Brain microvascular endothelial cell (primary cell): Measurements from ENCODE around the gene ZAR1L.

Source experiments
- DNase-seq: peaks from one replicate; pipeline ENCODE4 v3.0.0-alpha.2; 2020
- H3K27ac ChIP-seq: fragments of 250-450 bp; sonication (Bioruptor Pico); 2 replicates; pipeline ENCODE4 v1.5.1; 2020; ENCODE audit warnings: mild to moderate bottlenecking, moderate library complexity
- H3K27me3 ChIP-seq: fragments of 250-450 bp; sonication (Bioruptor Pico); replicated peaks from 2 replicates; pipeline ENCODE4 v1.5.1; 2020; ENCODE audit warnings: mild to moderate bottlenecking
- H3K36me3 ChIP-seq: fragments of 250-450 bp; sonication (Bioruptor Pico); replicated peaks from 2 replicates; pipeline ENCODE4 v1.5.1; 2020; ENCODE audit warnings: mild to moderate bottlenecking
- H3K4me3 ChIP-seq: 2 replicates; pipeline ENCODE4 v1.5.1; 2011; ENCODE audit warnings: low read depth, mild to moderate bottlenecking, control low read depth, low read length, moderate library complexity
- CTCF ChIP-seq: IDR thresholded peaks from 2 replicates; pipeline ENCODE4 v1.5.1; 2011; ENCODE audit warnings: low read depth, mild to moderate bottlenecking, moderate library complexity, low read length, control low read depth, inconsistent platforms; ENCODE audit errors: missing control alignments
- in situ Hi-C: cut with HindIII; loops from 2 replicates; pipeline ENCODE4 v1.10.0; 2017; ENCODE audit warnings: low sequenced_read_pairs, low pct_ligation_motif_present

Gene ZAR1L

GRCh38 chr13:32257649-32258048 lies 57.5 kb downstream of the ZAR1L start:
- Histone ChIP-seq H3K4me3 (no peak overlapping the region), H3K36me3 (no peaks in the 10 kb centered on the region), H3K27me3 (no peaks in the 10 kb centered on the region), H3K27ac (no peak overlapping the region)
- no peak for DNase-seq
- TF ChIP-seq CTCF = no peak
- in situ Hi-C loops = no loop called here

- no peak overlapping the region for H3K27ac ChIP-seq
Observed at GRCh38 chr13:32256243-32256642, 58.9 kb downstream of the ZAR1L start.

DNA sequence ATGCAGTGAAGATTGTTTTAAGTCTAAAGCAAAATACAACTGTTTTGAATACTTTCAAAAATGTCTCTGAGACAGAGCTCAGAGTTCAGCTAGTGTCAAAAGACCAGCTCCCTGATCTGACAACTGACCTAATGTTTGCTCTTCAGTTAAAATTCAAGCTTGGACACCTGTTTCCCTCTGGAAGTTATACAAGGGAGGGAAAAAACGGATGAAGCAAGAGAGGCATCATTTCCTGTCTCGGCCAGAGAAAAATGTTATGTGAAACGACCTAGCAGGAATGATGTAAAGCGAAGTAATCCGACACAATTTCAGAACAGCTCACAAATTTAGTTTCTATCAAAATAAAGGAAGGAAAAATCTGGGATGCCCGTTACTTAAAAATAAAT lies 59.4 kb downstream of the ZAR1L start:
- Histone ChIP-seq H3K36me3 (no peaks in the 10 kb centered on the region), H3K27ac (no peak overlapping the region), H3K27me3 (no peaks in the 10 kb centered on the region), H3K4me3 (no peak overlapping the region)
- in situ Hi-C loops = no loop called here
- TF ChIP-seq CTCF = no peak
- DNase-seq = no peak

More at GRCh38 chr13:32256243-32256642, 58.9 kb downstream of the ZAR1L start:
- in situ Hi-C loops = no loop called here
- H3K27me3 ChIP-seq = no peaks in the 10 kb centered on the region
- no peak for DNase-seq
- TF ChIP-seq CTCF = no peak
- no peak overlapping the region for H3K4me3 ChIP-seq
- H3K36me3 ChIP-seq = no peaks in the 10 kb centered on the region

DNA sequence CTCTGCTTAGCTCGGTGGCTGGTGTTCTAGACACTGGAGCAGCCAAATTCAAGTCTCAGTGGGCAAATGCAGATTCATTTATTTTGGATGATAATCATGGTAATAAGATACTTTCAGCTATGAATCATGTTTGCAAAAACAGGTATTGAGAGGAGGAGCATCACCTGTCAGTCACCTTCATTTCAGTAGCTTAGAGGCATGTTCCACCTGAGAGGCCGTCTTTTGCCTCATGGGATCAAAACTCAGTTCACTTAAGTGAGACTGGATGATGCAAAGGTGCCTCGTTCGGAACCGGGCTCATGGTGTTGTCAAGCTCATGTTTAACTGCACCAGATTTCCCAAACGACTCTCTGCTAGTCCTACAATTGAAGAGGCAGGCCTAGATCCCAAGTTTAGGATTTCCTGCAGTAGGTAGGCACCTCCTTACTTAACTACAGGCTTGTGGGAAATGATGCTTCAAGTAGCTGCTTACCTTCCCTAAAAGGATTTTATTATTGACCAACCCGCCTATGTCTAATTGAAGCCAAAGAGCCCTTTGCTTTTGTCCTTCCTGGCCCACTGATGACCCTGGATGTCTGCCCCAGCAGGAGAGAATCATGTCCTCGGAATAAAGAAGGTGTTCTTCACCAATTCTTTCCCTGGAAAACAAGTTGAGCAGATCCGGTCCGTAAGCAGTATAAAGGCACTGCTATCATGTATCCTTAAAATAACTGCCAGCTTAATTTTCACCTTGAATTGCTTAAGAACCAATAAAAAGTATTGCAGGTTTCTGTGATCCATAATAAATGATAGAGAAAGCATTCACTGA lies 60.0 kb downstream of the ZAR1L start:
- no peak for TF ChIP-seq CTCF
- no peaks in the 10 kb centered on the region for H3K36me3 ChIP-seq
- no peak for DNase-seq
- no peak overlapping the region for H3K27ac ChIP-seq
- no peaks in the 10 kb centered on the region for H3K27me3 ChIP-seq
- H3K4me3 ChIP-seq = no peak overlapping the region
- in situ Hi-C loops = no loop called here

DNA sequence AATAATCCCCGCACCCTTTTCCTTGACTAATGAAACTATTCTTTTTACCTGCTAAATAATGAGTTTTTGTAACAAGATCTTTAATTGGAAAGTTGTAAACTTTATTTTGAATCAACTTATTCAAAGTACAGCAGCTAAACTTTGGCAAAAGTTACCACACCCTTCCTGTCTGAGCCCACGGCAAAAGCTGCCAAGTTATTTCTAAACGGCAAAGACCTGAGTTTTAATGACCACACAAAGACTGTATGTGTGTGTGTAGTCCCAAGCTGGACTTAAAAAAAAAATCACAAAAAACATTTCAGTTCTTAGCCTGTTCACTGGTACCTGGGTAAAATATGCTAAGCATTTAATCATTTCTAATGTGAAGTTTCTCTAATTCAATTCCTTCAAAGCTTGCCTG lies 60.7 kb downstream of the ZAR1L start:
- no peak overlapping the region for H3K27ac ChIP-seq
- H3K27me3 ChIP-seq = no peaks in the 10 kb centered on the region
- no peak overlapping the region for H3K4me3 ChIP-seq
- no peak for DNase-seq
- in situ Hi-C loops = no loop called here
- no peaks in the 10 kb centered on the region for H3K36me3 ChIP-seq
- no peak for TF ChIP-seq CTCF
